ENCODE data around the gene SHISA9. TPM values are rescaled to one million over a fixed set of nuclear protein-coding genes. Genes with fewer than 3 reads are reported as not detected.

The SHISA9 gene
- total and polyA plus RNA-seq, 2 of the 4 experiments (the other 2 are of a cell fraction) = under 0.01 TPM; not detected in 1

- no peaks in the 10 kb centered on the region for H3K4me1 ChIP-seq (ENCODE audit: control insufficient read depth, insufficient read depth, low read length)
- H3K27ac ChIP-seq (ENCODE audit: insufficient read depth, low read length) = no peak overlapping the region
- H3K79me1 ChIP-seq (ENCODE audit: low read depth in 1 of 2, low read length in 2 of 2) = no peaks in the 10 kb centered on the region
- H3K9me1 ChIP-seq (ENCODE audit: insufficient read depth, low read length) = no peaks in the 10 kb centered on the region
- no peak overlapping the region for H2BK5ac ChIP-seq (ENCODE audit: low read depth, low read length, poor library complexity, severe bottlenecking)
- no peak overlapping the region for H3K4ac ChIP-seq (ENCODE audit: low read depth, low read length)
- no peak overlapping the region for H4K8ac ChIP-seq (ENCODE audit: low read depth in 2 of 2, low read length in 2 of 2)
- ATAC-seq (ENCODE audit: low read depth) (no peak), DNase-seq (no peak)
- dilution Hi-C loops (cut with HindIII; ENCODE audit: low sequenced_read_pairs, unreplicated experiment) = no loop called here
- H2BK20ac ChIP-seq (ENCODE audit: low read depth, low read length) = no peak overlapping the region
- no CpG with 5 or more reads among the region's 3 CpGs for WGBS, 2 experiments (ENCODE audit: extremely low coverage in 2 of 2, insufficient read length in 1 of 2)
- intact Hi-C loops (cut with micrococcal nuclease) = no loop called here
- CTCF ChIA-PET = no interaction called here
- H2AK5ac ChIP-seq (ENCODE audit: low read depth, low read length) = no peak overlapping the region
- no peak overlapping the region for H3K14ac ChIP-seq (replicated peaks; ENCODE audit: low read depth, low read length)
- TF ChIP-seq POLR2A (IDR thresholded peaks at IDR 0.05; ENCODE audit: low read depth, low read length) (no peak), MXI1 (IDR thresholded peaks at IDR 0.05; ENCODE audit: borderline replicate concordance, low read depth, low read length) (no peak), CEBPB (IDR thresholded peaks at IDR 0.05; ENCODE audit: low read depth, low read length) (no peak), CHD1 (IDR thresholded peaks at IDR 0.05; ENCODE audit: low read depth, low read length) (no peak), RCOR1 (IDR thresholded peaks at IDR 0.05; ENCODE audit: insufficient replicate concordance, low read length) (no peak), NFE2L2 (IDR thresholded peaks at IDR 0.05; ENCODE audit: low read depth, low read length) (no peak), FOS (IDR thresholded peaks at IDR 0.05; ENCODE audit: low read depth, low read length) (no peak), RFX5 (IDR thresholded peaks at IDR 0.05; ENCODE audit: low read depth, low read length) (no peak), MAFK (IDR thresholded peaks at IDR 0.05; ENCODE audit: low read depth, low read length) (no peak), BHLHE40 (IDR thresholded peaks at IDR 0.05; ENCODE audit: low read depth, low read length) (no peak), USF2 (IDR thresholded peaks at IDR 0.05; ENCODE audit: low read depth, low read length) (no peak), CTCF (conservative IDR thresholded peaks at IDR 0.05; ENCODE audit: low read depth, low read length) (no peak), MAZ (IDR thresholded peaks at IDR 0.05; ENCODE audit: borderline replicate concordance, low read depth, low read length) (no peak), RAD21 (IDR thresholded peaks at IDR 0.05; ENCODE audit: low read length) (no peak), SMC3 (IDR thresholded peaks at IDR 0.05; ENCODE audit: low read depth, low read length) (no peak), ELK1 (IDR thresholded peaks at IDR 0.05; ENCODE audit: borderline replicate concordance, low read depth, low read length) (no peak)
- H2AFZ ChIP-seq (replicated peaks; ENCODE audit: low read length, poor library complexity) = no peak overlapping the region
- H2AK9ac ChIP-seq (replicated peaks; ENCODE audit: low read depth, low read length, poor library complexity) = no peak overlapping the region
- no peak overlapping the region for H2BK120ac ChIP-seq (ENCODE audit: low read depth, low read length)
- POLR2A ChIA-PET (ENCODE audit: unreplicated experiment) = no interaction called here
- no peaks in the 10 kb centered on the region for H3K36me3 ChIP-seq (ENCODE audit: control insufficient read depth, insufficient read depth, low read length)
- no peaks in the 10 kb centered on the region for H4K20me1 ChIP-seq (ENCODE audit: insufficient read depth, low read length)
- H3K23ac ChIP-seq (ENCODE audit: low read depth, low read length) = no peak overlapping the region
- in situ Hi-C loops (cut with MboI; ENCODE audit: low sequenced_read_pairs) = no loop called here
- peaks cover 6% of the 10 kb centered on the region; the same call in 1 of the 2 replicates for H3K9me3 ChIP-seq (ENCODE audit: control insufficient read depth, insufficient read depth, low read length)
- no peak overlapping the region for H3K4me2 ChIP-seq (ENCODE audit: low read depth, low read length)
- no peak overlapping the region for H3K56ac ChIP-seq (ENCODE audit: extremely low read depth, insufficient read depth, low read length)
- no peak overlapping the region for H4K5ac ChIP-seq (ENCODE audit: low read depth, low read length)
- H3K9ac ChIP-seq (ENCODE audit: low read depth, low read length) = no peak overlapping the region
- H2BK15ac ChIP-seq (ENCODE audit: low read depth, low read length) = no peak overlapping the region
- BruUV-seq (replicated peaks) = no TSS peak
- H3K18ac ChIP-seq (ENCODE audit: low read depth, low read length) = no peak overlapping the region
- no peak overlapping the region for H3K4me3 ChIP-seq (ENCODE audit: insufficient read depth, low read depth, low read length)
- no peaks in the 10 kb centered on the region for H3K27me3 ChIP-seq (ENCODE audit: control insufficient read depth, insufficient read depth, low read length)
- H4K91ac ChIP-seq (ENCODE audit: insufficient read depth, low read depth, low read length) = no peak overlapping the region
Observed at GRCh38 chr16:12927591-12927990, 26.2 kb downstream of the SHISA9 start.
